Stimulated activated CD8-positive, alpha-beta memory T cell treated with anti-CD3 and anti-CD28 coated beads, Interleukin-7, amount 100 ng/mL, for 4 hours (primary cell): ENCODE data around the gene AKR1C2.
"Not testable (repeated sequence)": the region's sequence is repeated elsewhere in the genome, so short reads cannot be mapped to it uniquely, and the experiment has no call there.

ENCODE experiments used
- DNase-seq, 2 donors: peaks; one replicate each; pipeline ENCODE4 v3.0.0-alpha.2; 2020; ENCODE audit warnings: low read depth in 2 of 2

AKR1C2 gene

DNA sequence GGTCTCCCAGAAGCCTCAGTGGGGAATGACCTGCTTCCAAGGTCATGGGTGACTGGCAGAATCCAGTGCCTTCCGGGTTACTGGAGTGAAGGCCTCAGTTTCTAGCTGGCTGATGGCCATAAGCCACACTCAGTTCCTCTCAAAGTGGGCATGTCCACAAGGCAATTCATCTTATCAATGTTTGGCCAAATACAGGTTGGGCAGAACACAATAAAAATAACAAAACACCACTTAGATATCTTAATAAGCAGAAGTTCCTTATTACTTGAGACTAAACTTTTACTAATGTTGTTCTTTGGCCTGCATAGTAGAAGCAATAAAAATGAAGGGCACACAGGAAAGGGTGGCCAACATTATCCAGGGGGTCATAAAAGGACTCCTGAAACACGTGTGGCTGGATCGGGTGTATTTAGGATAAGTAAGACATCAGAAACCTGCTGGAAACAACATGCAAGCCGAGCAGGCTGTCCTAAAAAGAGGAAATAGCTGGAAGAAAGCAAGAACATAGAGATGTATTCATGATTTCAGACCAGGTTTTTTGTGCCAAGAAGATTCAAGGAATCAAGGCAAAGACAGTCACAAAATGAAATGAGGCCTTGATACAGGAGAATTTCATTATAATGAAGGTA is 19.6 kb upstream of the AKR1C2 start:
- no peak for DNase-seq

DNA sequence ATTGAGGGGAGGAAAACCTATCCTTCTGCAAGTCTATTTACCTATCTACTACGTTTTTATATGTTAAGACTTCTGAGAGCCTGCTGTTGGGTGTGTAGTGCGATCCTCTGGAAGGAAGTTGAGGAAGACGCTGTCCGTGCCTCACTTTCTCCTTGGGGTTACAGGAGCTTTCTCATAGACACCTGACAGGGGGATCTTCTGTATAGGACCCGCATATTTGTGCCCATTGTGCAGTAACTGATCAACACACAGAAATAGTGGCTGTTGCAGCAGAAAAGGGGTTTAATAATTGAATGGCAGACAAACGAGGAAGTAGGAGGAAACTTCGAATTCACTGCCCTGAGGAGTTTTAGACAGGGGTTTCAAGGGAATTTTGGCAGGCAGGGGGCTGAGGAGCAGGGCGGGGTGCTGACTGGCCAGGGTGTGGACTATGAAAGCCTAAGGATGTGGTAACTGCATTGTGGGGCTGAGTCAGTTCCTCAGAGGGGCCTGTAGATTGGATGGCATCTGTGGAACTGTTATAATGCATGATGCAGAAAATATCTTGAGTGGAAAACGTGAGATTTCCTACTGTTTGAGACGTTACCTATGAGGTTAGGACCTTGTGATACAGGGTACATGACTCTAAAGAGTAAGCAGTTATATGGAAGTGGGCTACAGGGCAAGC is 18.1 kb upstream of the AKR1C2 start:
- not testable (repeated sequence) for DNase-seq

DNA sequence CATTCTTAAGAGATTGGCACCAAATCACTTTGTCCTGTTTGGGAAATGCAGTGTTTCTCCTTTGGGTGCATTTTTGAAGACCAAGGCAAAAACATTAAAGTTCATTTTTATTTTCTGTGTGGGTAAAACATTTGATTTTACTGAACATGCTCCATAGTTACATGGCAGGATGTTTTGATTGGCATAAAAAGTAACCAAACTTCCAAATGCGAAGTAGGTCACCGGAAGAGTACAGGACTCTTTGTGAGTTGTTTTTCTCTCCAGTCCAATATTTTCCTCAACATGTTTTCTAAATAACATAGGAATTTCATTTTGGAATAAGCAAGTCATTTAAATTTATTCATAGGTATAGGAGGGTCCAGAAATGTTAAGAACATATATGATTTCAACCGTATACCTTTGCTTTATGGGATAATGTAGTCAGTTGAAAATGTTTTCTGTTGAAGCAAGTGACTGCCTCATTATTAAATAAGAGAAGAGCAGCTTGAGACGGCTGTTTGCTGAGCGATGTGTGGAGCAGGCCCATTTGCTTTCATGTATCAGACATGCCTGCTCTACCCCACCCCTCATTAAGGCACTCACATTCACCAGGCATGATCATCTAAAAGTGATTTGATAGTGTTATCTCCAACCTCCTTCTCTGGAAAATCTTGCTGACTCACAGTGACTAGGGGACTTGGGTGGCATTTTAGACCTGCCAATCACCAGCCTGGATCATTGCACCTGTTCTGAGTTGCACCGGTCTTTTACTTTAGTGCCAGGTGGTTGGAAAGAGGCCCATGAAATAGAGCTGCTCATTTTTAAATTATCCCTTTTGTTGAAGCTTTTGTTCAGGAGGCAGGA is 16.3 kb upstream of the AKR1C2 start:
- not testable (repeated sequence) for DNase-seq

DNA sequence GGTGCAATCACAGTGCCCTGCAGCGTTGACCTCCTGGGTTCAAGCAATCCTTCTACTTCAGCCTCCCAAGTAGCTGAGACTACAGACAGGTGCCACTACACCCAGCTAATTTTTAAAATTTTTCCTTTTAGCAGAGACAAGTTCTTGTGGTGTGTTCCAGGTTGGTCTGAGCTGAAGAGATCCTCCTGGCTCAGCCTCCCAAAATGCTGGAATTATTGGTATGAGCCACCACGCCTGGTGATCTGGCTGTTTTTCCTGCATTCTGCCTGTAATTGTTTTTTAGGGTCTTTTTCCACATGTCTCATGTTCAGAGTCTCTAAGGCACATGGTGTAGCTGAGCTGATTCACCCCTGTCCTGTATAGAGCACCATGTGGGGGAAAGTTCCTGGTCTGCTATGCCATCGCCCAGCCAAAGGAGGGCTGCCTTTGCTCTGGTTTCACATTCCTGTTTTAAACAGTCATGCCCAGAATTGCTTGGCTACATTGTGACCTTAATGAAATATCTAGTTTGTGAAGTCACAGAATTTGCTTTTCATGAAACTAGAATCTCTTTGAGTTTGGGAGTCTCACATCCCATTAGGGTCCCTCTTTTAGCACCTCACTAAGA is 15.1 kb upstream of the AKR1C2 start:
- DNase-seq, result not testable (repeated sequence)

DNA sequence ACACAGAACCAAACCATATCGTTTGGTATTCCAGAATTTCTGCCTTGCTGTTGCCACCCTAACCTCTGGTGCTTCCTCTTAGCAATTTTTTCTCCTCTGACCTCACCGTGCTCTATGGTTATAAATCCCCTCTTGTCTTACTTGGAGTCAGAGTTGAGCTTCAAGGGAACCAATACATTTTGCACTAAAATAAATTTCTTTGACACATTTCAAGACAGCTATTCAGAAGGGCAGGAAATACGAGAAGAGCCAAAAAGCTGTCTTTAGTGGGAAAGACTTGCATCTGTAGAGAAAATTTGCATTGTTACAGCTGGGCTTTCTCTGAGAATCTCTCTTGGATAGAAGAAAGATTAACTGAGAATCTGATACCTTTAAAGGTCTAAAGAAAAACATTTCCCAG is 14.5 kb upstream of the AKR1C2 start:
- no peak for DNase-seq

DNA sequence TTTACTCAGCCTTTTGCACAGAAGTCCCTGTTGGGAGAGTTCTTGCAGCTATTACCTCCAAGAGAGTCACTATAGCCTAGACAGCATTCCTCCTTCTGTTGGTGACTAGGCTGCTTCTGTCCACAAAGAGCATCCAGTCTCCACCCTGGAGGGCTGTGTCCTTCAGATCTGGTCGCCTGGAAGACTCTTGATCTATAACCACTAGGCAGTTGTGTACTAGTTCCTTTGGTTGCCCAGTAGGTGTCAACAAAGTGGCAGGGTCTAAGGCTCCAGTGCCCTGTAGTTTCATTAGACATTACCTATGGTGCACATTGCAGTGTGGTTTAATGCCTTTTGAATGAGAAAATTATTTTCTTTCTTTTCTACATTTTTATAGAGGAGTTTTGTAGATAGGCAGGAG is 11.3 kb upstream of the AKR1C2 start:
- no peak for DNase-seq

DNA sequence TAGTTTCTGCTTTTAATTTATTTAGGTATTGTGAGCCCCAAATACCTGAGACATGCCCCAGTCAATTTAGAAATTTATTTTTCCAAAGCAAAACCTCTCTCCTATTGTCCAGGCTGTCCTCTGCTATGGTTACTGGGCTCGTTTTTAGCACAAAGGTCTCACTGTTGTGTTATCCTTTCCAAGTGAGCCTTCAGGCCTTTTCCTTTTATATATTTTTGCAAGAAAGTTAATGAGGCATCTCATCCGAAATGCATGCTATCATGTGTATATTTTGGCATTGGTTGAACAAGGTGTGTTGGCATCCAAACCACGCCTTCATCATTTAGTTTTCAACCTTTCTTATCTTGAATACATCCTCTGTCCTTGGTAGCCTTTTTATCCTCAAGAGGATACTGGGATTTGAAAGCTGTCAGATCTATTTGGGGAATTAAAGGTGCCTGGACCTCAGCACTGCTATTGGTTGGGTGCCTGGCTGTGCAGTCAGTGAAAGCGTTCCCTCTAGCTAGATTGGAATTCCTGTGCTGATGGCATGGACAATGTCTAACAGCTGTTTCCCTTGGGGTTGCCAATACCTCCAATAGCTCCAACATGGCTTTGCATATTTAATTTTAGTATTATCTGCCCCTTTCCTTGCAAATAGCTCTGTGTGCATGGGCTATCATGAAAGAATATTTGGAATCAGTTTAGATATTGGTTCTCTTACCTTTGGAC is 10.7 kb upstream of the AKR1C2 start:
- not testable (repeated sequence) for DNase-seq

DNA sequence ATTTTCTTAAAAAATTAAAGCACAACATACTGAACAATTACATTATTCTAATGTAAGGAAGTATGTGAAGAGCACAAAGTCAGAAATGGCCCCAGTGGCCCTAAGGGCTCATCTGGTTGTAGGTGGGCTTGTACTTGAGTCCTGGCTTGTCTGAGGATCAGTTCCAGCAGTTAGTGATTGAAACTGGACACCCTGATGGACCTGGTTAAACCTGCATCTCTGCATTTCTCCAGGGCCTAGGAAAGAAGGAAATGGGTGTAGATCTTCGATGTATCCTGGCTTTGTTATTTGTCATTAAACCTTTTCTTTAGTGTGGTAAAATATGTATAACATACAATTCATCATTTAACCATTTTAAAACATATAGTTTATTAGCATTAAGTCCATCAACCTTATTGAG is 9.7 kb upstream of the AKR1C2 start:
- no peak for DNase-seq

DNA sequence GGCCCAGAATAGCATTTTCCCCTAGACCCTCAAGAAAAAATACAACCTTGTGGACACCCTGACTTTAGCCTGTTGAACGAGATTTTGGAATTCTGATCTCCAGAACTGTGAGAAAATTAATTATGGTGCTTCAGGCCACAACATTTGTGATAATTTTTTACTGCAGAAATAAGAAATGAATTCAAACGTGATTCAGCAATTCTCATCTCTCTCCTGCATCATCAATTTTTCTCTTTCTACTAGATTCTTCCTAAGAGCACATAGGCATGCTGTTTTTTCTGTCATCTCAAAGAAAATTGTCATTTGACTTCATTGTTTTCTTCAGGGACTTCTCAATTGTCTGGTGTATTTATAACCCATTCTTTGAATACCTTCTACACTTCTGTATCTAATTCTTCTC is 8.9 kb upstream of the AKR1C2 start:
- no peak for DNase-seq

DNA sequence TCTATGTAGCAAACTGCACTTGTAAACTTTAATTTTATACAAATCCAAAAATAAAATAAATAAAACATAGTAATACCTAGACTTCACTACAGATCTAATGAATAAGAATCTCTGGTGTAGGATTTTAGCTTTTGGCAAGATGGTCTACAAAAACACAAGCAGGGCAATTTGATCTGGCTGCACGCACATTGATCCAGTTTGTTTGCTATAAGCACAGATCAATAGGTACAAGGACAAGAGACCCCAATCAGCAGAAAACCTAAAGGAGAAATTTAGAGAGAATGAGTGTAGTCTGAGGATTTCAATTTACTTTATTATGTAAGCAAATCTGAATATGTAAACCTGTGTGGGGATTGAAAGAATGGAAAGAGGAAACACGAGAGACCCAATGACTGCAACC is 7.7 kb upstream of the AKR1C2 start:
- DNase-seq, result not testable (repeated sequence)

DNA sequence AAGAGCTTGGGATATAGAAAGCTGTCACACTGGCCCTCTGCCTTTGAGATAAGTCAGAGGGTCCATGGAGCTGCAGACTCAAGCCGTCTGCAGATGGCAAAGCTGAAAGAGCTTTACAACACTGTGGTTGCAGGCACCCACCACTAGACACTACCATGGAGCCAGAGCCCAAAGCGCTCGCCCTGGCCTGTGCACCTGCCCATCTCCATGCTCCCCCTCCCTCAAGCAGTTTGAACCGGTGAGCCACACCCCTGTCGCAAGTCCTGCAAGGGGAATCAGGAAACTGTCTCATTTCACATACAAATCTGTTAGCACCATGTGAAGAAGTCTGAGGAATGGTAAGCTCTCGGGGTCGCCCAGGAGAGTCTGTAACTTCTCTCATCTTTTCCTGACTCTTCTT is 6.4 kb upstream of the AKR1C2 start:
- not testable (repeated sequence) for DNase-seq

DNA sequence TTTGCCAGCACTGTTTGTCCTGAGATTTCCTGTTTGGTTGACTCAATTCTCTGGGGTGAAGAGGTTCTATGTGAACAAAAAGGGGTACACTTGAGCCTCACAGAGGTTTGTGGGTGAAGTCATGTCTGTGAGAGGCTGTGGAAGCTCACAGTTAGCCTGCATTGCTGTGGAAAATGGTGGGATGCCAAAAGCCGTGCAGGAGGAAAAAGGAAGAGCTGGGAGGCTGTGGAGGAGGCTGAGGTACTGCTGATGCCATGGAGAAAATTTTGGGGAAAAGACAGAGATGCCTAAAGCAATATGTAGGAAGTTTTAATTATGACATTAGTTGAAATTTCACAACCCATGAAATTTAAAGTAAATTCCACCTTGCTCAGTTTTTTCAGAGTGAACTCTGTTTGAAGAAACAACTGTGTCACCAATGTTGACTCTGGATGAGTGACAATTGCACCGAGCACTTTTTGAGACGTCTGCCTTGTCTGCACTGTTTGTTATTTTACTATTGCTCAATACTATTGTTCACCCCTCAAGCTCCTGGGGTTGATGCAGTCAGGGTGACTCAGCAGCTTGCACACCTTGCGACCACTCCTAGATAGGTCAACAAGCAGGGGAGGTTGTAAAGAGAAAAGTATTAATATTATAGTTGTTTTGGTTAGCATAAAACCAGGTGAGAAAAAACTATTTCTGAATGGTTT is 5.3 kb upstream of the AKR1C2 start:
- DNase-seq, result not testable (repeated sequence)

DNA sequence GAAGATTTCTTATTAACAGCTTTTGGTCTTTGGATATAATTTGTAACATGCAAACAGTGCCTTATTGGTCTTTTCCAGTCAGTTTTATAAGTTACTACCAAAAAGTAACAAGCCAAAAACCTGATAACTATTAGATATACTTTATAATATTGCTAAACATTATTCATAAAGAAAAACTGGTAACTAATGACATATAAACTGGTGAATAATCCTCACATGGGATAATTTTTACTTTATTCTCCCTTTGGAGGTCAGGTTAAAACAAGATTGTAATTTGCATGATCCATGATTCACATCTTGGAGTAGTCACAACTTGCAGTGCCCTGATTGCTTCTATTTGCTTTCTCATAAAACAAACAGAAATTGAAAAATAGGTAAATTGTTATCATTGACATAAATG is 844 bp upstream of the AKR1C2 start:
- not testable (repeated sequence) for DNase-seq

DNA sequence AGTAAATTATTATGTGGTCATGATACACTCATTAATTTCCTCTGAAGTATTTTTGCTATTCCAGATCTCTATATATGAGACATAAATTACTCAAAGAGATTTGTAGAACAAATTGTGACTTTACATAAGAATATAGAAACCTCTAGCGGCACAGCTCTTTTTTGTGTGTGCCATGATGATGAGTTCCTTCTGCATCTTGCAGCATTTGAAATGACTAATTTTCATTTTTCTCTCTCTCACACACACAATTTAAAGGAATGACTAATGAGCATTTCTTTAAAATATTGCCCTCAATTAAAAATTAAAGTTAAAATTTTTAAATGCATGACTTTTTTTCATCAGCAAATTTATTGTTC is 351 bp upstream of the AKR1C2 start:
- not testable (repeated sequence) for DNase-seq

DNA sequence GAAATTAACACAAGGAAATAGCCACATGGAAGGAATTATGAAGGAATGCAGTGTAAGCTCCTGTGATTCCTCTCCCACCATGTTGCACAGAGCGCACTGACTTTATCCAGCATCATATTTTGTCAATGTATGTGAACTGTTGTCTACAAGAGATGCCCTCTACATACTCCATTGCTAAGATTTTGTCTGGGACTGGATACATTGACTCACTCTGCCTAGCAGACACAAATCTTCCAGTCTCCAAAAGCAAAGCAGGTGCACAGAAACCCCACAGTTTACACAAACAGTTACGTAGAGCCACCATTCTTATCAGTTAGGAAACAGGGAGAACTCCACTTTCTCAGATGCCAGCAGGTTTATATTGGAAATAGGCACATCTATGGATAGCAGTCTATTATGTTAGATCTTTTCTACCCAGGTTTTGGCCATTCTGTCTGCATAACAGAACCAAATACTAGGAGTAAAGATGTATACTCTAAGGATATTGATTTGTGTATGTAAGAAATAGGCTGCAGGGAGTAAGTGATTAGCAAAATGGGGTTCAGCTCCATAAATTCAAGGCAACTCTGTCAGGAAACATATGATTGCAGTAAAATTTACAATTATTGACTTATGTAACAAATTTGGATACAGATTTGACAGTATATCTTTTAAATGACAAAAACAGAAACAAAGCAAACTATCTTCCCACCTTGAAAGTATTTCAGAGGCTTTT is 1.5 kb downstream of the AKR1C2 start:
- no peak for DNase-seq

DNA sequence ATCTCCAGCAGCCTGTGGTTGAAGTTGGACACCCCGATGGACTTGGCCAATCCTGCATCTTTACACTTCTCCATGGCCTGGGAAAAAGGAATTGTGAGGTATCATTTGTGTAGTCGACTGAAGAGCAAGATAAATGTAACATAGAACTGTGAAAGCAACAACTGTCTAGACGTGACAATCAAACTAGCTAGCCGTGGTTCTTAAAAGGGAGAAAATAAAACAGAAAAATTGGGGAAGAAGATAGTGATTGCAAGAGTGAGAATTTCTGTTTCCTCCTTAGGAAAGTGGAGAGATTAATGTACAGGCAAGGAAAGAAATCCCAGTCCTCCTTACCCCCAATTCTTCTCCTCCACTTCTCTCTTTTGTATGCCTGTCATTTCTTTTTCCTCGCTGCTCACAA is 5.0 kb downstream of the AKR1C2 start:
- DNase-seq, result no peak

DNA sequence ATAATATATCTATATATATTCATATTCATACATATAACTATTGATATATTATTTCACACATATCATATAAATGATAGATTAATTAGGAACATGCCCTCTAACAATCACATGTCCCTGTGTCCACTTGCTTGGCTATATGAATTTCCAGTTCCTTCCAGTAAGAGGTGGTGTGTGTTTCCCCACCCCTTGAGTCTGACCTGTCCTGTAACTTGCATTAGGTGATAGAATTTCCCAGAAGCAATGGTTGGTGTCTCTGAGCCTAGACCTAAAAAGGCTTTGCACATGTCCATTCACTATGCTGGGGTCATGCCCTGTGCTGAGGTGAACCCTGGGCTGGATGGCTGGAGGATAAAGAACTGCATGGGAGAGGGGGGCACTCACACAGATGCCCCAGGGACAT is 9.4 kb downstream of the AKR1C2 start:
- not testable (repeated sequence) for DNase-seq

DNA sequence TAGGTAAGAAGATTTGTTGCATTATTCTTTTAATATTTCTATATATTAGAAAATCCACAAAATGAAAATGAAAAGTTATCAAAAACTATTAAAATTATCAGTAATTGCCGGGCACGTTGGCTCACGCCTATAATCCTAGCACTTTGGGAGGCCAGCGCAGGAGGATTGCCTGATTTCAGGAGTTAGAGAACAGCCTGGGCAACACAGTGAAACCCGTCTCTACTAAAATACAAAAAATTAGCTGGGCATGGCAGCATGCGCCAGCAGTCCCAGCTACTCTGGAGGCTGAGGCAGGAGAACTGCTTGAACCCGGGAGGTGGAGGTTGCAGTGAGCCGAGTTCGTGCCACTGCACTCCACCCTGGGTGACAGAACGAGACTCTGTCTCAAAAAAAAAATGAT is 11.1 kb downstream of the AKR1C2 start:
- not testable (repeated sequence) for DNase-seq

DNA sequence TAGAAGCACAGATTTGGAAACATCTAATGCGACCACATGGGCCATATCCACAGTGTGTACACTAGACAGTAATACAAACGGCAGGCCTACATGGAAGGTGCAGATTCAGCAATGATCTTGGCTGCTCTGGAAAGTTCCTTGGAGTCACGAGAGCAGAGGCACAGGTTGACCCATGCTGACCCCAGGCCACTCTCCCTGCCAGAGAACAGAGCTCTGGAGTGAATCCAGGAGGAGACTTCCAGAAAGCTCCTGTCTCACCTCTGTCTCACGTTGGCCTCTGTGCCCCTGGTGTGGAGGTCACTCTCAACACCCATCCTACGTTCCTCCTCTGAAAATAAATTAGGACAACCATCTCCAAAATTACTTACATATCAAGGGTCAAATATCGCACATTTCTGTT is 12.2 kb downstream of the AKR1C2 start:
- DNase-seq, result not testable (repeated sequence)

DNA sequence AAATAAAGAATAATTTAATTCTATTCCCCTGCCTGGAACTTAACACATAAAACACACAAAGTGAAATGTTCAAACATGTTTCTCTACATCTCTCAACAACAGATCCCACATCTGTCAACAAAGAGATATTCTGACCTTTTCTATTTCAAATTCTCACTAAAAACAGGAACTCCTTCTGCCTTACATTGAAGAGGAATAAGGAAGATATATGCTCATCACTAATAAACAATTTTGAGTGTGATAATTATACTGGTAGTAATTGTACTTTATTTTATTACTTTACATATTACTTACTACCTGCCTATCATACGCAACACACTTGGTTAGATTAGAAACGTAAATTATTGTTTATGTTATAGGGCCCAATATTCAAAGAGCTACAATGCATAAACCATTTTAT is 13.4 kb downstream of the AKR1C2 start:
- no peak for DNase-seq
